Loucy (cell line): ENCODE results near the gene CACNA1C.

Source experiments
- H2AFZ ChIP-seq: fragments of 200-600 bp; sonication (generic); 2 replicates; pipeline ENCODE4 v1.6.0; 2016; ENCODE audit warnings: antibody characterized with exemption, mild to moderate bottlenecking, low read length, moderate library complexity
- H3F3A ChIP-seq: fragments of 200-600 bp; 2 replicates; pipeline ENCODE4 v1.6.0; 2016; ENCODE audit warnings: antibody characterized with exemption, low read depth, mild to moderate bottlenecking
- H3K27me3 ChIP-seq: fragments of 200-600 bp; sonication (generic); 2 replicates; pipeline ENCODE4 v1.6.1; 2014; ENCODE audit warnings: low read length, mild to moderate bottlenecking; ENCODE audit not compliant: insufficient read depth, poor library complexity, severe bottlenecking
- H3K36me3 ChIP-seq: fragments of 200-600 bp; sonication (generic); 2 replicates; pipeline ENCODE4 v1.6.1; 2016; ENCODE audit warnings: low read length; ENCODE audit not compliant: insufficient read depth
- H3K4me1 ChIP-seq: fragments of 200-600 bp; sonication (generic); 2 replicates; pipeline ENCODE4 v1.5.1; 2014; ENCODE audit warnings: low read length, mild to moderate bottlenecking; ENCODE audit not compliant: insufficient read depth, poor library complexity, severe bottlenecking
- H3K4me2 ChIP-seq: fragments of 200-600 bp; sonication (generic); 2 replicates; pipeline ENCODE4 v1.6.0; 2014; ENCODE audit warnings: antibody characterized with exemption, low read length, low read depth, mild to moderate bottlenecking; ENCODE audit not compliant: poor library complexity, severe bottlenecking
- H3K4me3 ChIP-seq: fragments of 200-600 bp; sonication (generic); 2 replicates; pipeline ENCODE4 v1.5.1; 2014; ENCODE audit warnings: low read length, mild to moderate bottlenecking, mixed read lengths; ENCODE audit not compliant: poor library complexity, severe bottlenecking
- H3K79me2 ChIP-seq: fragments of 200-600 bp; sonication (generic); 2 replicates; pipeline ENCODE4 v1.6.1; 2014; ENCODE audit warnings: low read length; ENCODE audit not compliant: insufficient read depth
- H3K9ac ChIP-seq: fragments of 200-600 bp; sonication (generic); 2 replicates; pipeline ENCODE4 v1.6.0; 2014; ENCODE audit warnings: mild to moderate bottlenecking, low read depth, low read length, moderate library complexity; ENCODE audit not compliant: poor library complexity, severe bottlenecking
- H3K9me2 ChIP-seq: fragments of 200-600 bp; sonication (generic); replicated peaks from 2 replicates; pipeline ENCODE4 v1.6.1; 2016; ENCODE audit warnings: low read depth, low read length, mixed read lengths
- H3K9me3 ChIP-seq: fragments of 200-600 bp; sonication (generic); 2 replicates; pipeline ENCODE4 v1.6.1; 2014; ENCODE audit warnings: mild to moderate bottlenecking, antibody characterized with exemption, low read length, low read depth; ENCODE audit not compliant: insufficient read depth
- H4K20me1 ChIP-seq: fragments of 200-600 bp; sonication (generic); 2 replicates; pipeline ENCODE4 v1.6.0; 2014; ENCODE audit warnings: antibody characterized with exemption, low read length, mild to moderate bottlenecking; ENCODE audit not compliant: insufficient read depth, poor library complexity, severe bottlenecking
- EZH2phosphoT487 ChIP-seq: fragments of 200-600 bp; IDR thresholded peaks from 2 replicates; pipeline ENCODE4 v1.6.1; 2018; ENCODE audit warnings: antibody characterized with exemption, mild to moderate bottlenecking, moderate library complexity, borderline replicate concordance
- TF ChIP-seq, protein P1 (sequence below): fragments of 200-600 bp; sonication (generic); conservative IDR thresholded peaks from 2 replicates; pipeline ENCODE4 v1.5.1; 2014; ENCODE audit warnings: mild to moderate bottlenecking, antibody characterized with exemption, low read length

The CACNA1C gene

GRCh38 chr12:2483713-2484112, 430.9 kb downstream of the CACNA1C start:
- Histone ChIP-seq H2AFZ (no peak overlapping the region), H3K9me2 (no peaks in the 10 kb centered on the region), H3K4me3 (no peak overlapping the region), H3K9ac (no peak overlapping the region), H3K4me2 (no peak overlapping the region), H3K79me2 (no peaks in the 10 kb centered on the region), H3K27me3 (no peaks in the 10 kb centered on the region), H4K20me1 (no peaks in the 10 kb centered on the region), H3F3A (no peaks in the 10 kb centered on the region), H3K36me3 (no peaks in the 10 kb centered on the region), H3K4me1 (no peaks in the 10 kb centered on the region), H3K9me3 (no peaks in the 10 kb centered on the region)
- no peak for TF ChIP-seq EZH2phosphoT487
- TF ChIP-seq, protein P1, sequence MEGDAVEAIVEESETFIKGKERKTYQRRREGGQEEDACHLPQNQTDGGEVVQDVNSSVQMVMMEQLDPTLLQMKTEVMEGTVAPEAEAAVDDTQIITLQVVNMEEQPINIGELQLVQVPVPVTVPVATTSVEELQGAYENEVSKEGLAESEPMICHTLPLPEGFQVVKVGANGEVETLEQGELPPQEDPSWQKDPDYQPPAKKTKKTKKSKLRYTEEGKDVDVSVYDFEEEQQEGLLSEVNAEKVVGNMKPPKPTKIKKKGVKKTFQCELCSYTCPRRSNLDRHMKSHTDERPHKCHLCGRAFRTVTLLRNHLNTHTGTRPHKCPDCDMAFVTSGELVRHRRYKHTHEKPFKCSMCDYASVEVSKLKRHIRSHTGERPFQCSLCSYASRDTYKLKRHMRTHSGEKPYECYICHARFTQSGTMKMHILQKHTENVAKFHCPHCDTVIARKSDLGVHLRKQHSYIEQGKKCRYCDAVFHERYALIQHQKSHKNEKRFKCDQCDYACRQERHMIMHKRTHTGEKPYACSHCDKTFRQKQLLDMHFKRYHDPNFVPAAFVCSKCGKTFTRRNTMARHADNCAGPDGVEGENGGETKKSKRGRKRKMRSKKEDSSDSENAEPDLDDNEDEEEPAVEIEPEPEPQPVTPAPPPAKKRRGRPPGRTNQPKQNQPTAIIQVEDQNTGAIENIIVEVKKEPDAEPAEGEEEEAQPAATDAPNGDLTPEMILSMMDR: no peak

- Histone ChIP-seq H3F3A (no peaks in the 10 kb centered on the region), H3K9me2 (no peaks in the 10 kb centered on the region), H3K36me3 (no peaks in the 10 kb centered on the region), H2AFZ (no peak overlapping the region), H3K4me2 (no peak overlapping the region), H3K27me3 (peaks cover 1% of the 10 kb centered on the region), H3K9me3 (no peaks in the 10 kb centered on the region), H3K9ac (no peak overlapping the region), H3K79me2 (no peaks in the 10 kb centered on the region), H3K4me1 (no peaks in the 10 kb centered on the region), H3K4me3 (no peak overlapping the region), H4K20me1 (no peaks in the 10 kb centered on the region)
- no peak for TF ChIP-seq EZH2phosphoT487
- TF ChIP-seq, protein P1: no peak
Observed at GRCh38 chr12:2484141-2484776, 431.5 kb downstream of the CACNA1C start.

- H3K9me3 ChIP-seq: no peaks in the 10 kb centered on the region
- H3F3A ChIP-seq: no peaks in the 10 kb centered on the region
- no peak overlapping the region for H3K9ac ChIP-seq
- H3K79me2 ChIP-seq: no peaks in the 10 kb centered on the region
- H3K4me3 ChIP-seq: no peak overlapping the region
- H2AFZ ChIP-seq: no peak overlapping the region
- H4K20me1 ChIP-seq: no peaks in the 10 kb centered on the region
- no peak overlapping the region for H3K4me2 ChIP-seq
- H3K27me3 ChIP-seq: peaks cover 13% of the 10 kb centered on the region
- no peaks in the 10 kb centered on the region for H3K36me3 ChIP-seq
- H3K9me2 ChIP-seq: no peaks in the 10 kb centered on the region
- no peak for TF ChIP-seq EZH2phosphoT487
- TF ChIP-seq, protein P1: no peak
- no peaks in the 10 kb centered on the region for H3K4me1 ChIP-seq
Observed at GRCh38 chr12:2485681-2486080, 432.9 kb downstream of the CACNA1C start.
